ENCODE data around the gene MBNL1.

- no peak for TF ChIP-seq REST (tag by site-specific recombination; IDR thresholded peaks at IDR 0.05)
- no peak for TF ChIP-seq KLF9 (tag by site-specific recombination; IDR thresholded peaks at IDR 0.05; ENCODE audit: low read depth)
- TF ChIP-seq PBX3 (CRISPR knock-in tag; IDR thresholded peaks at IDR 0.05), result no peak
- TF ChIP-seq CTCF (tag by site-specific recombination; IDR thresholded peaks at IDR 0.05), result no peak
- no peak for TF ChIP-seq ZNF280D (tag by site-specific recombination; IDR thresholded peaks at IDR 0.05)
- TF ChIP-seq ZSCAN23 (tag by site-specific recombination; IDR thresholded peaks at IDR 0.05), result no peak
These were observed 54.0 kb downstream of the MBNL1 start for GRCh38 chr3:152322756-152323155.

Measured in HEK293 (cell line).